ENCODE results near the gene CD53.
"Not testable (repeated sequence)": the region's sequence is repeated elsewhere in the genome, so short reads cannot be mapped to it uniquely, and the experiment has no call there.

Gene CD53

GRCh38 chr1:110916669-110917306 lies 43.8 kb downstream of the CD53 start:
- no peak for DNase-seq (ENCODE audit: low read depth)

- no peak for DNase-seq (ENCODE audit: low read depth)
These were observed 45.1 kb downstream of the CD53 start for GRCh38 chr1:110918016-110918415.

GRCh38 chr1:110921953-110922352 lies 49.0 kb downstream of the CD53 start:
- DNase-seq (ENCODE audit: low read depth): no peak

GRCh38 chr1:110927484-110928075 lies 54.6 kb downstream of the CD53 start:
- DNase-seq (ENCODE audit: low read depth): no peak

GRCh38 chr1:110928191-110928590 lies 55.2 kb downstream of the CD53 start:
- DNase-seq (ENCODE audit: low read depth): no peak

- no peak for DNase-seq (ENCODE audit: low read depth)
These were observed 56.0 kb downstream of the CD53 start for GRCh38 chr1:110928904-110929303.

- not testable (repeated sequence) for DNase-seq (ENCODE audit: low read depth)
These were observed 58.1 kb downstream of the CD53 start for GRCh38 chr1:110931097-110931496.

GRCh38 chr1:110936567-110936966 lies 63.6 kb downstream of the CD53 start:
- no peak for DNase-seq (ENCODE audit: low read depth)

GRCh38 chr1:110944806-110945205 lies 71.9 kb downstream of the CD53 start:
- DNase-seq (ENCODE audit: low read depth): no peak

- DNase-seq (ENCODE audit: low read depth): no peak
These were observed 72.7 kb downstream of the CD53 start for GRCh38 chr1:110945626-110946025.

- DNase-seq (ENCODE audit: low read depth): no peak
These were observed 75.3 kb downstream of the CD53 start for GRCh38 chr1:110948038-110948810.
